Heart left ventricle (tissue), 16 donors: Measurements from ENCODE around the gene SDS. TPM values are rescaled to one million over a fixed set of nuclear protein-coding genes. Genes with fewer than 3 reads are reported as not detected.
A peak's percentile ranks its signal among the peaks of the same experiment; 100 is the strongest.

Experiments
- ATAC-seq, 4 donors: fragments of 200-7000 bp; cut with Tn5 transposase; one replicate each; pipeline ENCODE4 v1.9.1; 2020 to 2022; ENCODE audit warnings: moderate library complexity in 4 of 4, mild to moderate bottlenecking in 3 of 4, moderate number of reproducible peaks in 1 of 4
- DNase-seq, 5 donors: peaks; one replicate each; pipeline ENCODE4 v3.0.0-alpha.2; 2020
- H3K27ac ChIP-seq, 12 donors: fragments of 200-600 bp; sonication (generic) in 4 of 12; one replicate each; pipeline versions ENCODE4 v1.5.0 to v1.8.0; 2016 to 2022; ENCODE audit warnings: mild to moderate bottlenecking in 2 of 12
- H3K27me3 ChIP-seq, 9 donors: fragments of 200-600 bp; sonication (generic) in 2 of 9; one replicate each; pipeline versions ENCODE4 v1.5.1 to v1.8.0; 2016 to 2022; ENCODE audit warnings: mild to moderate bottlenecking in 3 of 9
- H3K36me3 ChIP-seq, 9 donors: fragments of 200-600 bp; sonication (generic) in 2 of 9; one replicate each; pipeline versions ENCODE4 v1.5.0 to v1.8.0; 2018 to 2022; ENCODE audit warnings: mild to moderate bottlenecking in 2 of 9
- H3K4me1 ChIP-seq, 12 donors: fragments of 200-600 bp; sonication (generic) in 4 of 12; one replicate each; pipeline versions ENCODE4 v1.5.0 to v1.8.0; 2016 to 2022; ENCODE audit warnings: mild to moderate bottlenecking in 3 of 12
- H3K4me3 ChIP-seq, 12 donors: fragments of 200-600 bp; sonication (generic) in 4 of 12; one replicate each; pipeline versions ENCODE4 v1.5.0 to v1.8.0; 2017 to 2022; ENCODE audit warnings: mild to moderate bottlenecking in 9 of 12, moderate library complexity in 4 of 12
- H3K9me3 ChIP-seq, 12 donors: fragments of 200-600 bp; sonication (generic) in 4 of 12; one replicate each; pipeline versions ENCODE4 v1.5.0 to v1.8.0; 2016 to 2022; ENCODE audit warnings: mild to moderate bottlenecking in 1 of 12
- CTCF ChIP-seq, 12 donors: fragments of 200-600 bp; sonication (generic) in 4 of 12; IDR thresholded peaks; one replicate each; pipeline versions ENCODE4 v1.5.0 to v1.8.0; 2018 to 2022; ENCODE audit warnings: antibody characterized with exemption in 12 of 12, mild to moderate bottlenecking in 5 of 12
- POLR2A ChIP-seq, 2 donors: fragments of 450-650 bp; IDR thresholded peaks; one replicate each; pipeline ENCODE4 v1.6.1; 2017; ENCODE audit warnings: antibody characterized with exemption in 2 of 2, mild to moderate bottlenecking in 2 of 2, moderate library complexity in 2 of 2
- WGBS, 4 donors: extraction: QIAGEN DNeasy Blood & Tissue Kit in 2 of 4; methylation state at CpG; one replicate each; pipeline versions ENCODE4 v1.1.5 to v1.1.7; 2013 to 2018; 5-methylcytosine and 5-hydroxymethylcytosine counted together
- intact Hi-C, 10 donors: fragments of 100-400 bp; cut with DNase I; formaldehyde crosslinking; loops; one replicate each; pipeline versions ENCODE4 v1.11.1 to v1.14.2; 2022
- polyA plus RNA-seq, 2 donors: library from polyadenylated mRNA; stranded (reverse); fragments of 200-250 nt; gene quantifications; one replicate each; pipeline ENCODE4 v1.2.3, GENCODE V29; 2013
- total RNA-seq, 9 donors: library from RNA; depleted of rRNA in 2 of 9; stranded (reverse); fragments of >200 nt in 2 of 9; fragmentation: NEBNext Ultra II Directional in 3 of 9; extraction: Animal tissue kit (Norgen Biotek cat#: 25700) in 3 of 9; gene quantifications; one replicate each; pipeline versions ENCODE4 v1.1.0 to v1.2.4, GENCODE V29; 2016 to 2023
- donor health status: ischemic (EF 13 %, LVEDD 7.1; RV severe dilation, severe dysfunction).
- donor health status: healthy with polysubstance abuse.
- donor health status: DM: no; HTN: yes; CAD: no.
- donor health status: DM: no; HTN: no; CAD: no.
- donor health status: ischemic (EF 25% LVEDD 6.9; RV normal size, moderate dysfunction).
- donor health status: ischemic (EF 25% LVEDD 5.7; RV mildly dilated, moderate dysfunction).
- donor health status: healthy.
- donor health status: DM: yes; HTN: yes; CAD: no.
- donor health status: ischemic (EF 35%, LVEDD 5.7; RV mildly dilated, moderate dysfunction).
- donor health status: nonischemic (EF 11% LVEDD 7.7; RV severe dilation, severe dysfunction).
- donor health status: DM: yes; HTN: yes; CAD: no.
- donor health status: PGD.
- donor health status: ischemic (EF 29% LVEDD 5.4; RV normal size, mild dysfunction).
- donor health status: nonischemic (EF 23%, LVEDD 6.1; RV moderate dilation, normal function).

The SDS gene
- total and polyA plus RNA-seq, 11 donors, result 0.28 to 10.5 (median 0.44) TPM; not detected in 6

DNA sequence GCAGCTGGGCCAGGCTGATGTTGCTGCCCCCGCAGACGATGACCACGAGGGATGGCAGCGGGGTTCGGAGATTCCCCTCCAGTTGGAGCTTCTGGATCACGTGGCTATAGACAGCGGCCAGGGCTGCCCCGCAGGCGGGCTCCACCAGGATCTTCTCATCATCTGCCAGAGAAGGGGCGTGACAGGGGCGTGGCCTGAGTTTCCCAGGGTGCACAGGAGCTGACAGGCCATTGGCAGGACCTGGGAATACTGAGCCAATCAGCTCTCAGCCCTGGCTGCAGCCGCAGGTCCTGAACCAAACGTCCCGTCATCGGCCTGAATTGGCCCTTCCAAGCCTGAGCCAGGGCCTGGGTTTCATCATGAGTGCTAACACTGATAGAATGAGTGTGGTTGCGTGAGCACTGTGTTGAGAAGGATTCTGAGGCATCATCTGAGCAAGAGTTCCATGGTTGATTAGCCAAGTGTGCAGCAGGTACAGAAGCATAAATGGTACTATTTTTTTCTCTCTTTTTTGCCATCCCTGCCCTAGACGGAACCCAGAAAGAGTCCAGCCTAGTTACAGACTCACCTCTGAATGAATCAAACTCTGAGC, 10.6 kb downstream of the SDS start:
- H3K4me3 ChIP-seq, result no peak overlapping the region
- DNase-seq (no peak), ATAC-seq (peak in 3 of 4 donors; percentile 20 to 63 (median 37))
- H3K27me3 ChIP-seq, result no peaks in the 10 kb centered on the region
- H3K4me1 ChIP-seq, result no peaks in the 10 kb centered on the region
- TF ChIP-seq CTCF (IDR thresholded peaks at IDR 0.05) (no peak), POLR2A (IDR thresholded peaks at IDR 0.05) (no peak)
- H3K36me3 ChIP-seq, result peaks cover 0 to 32% (median 16%) of the 10 kb centered on the region in 9 donors
- WGBS, 4 donors, result 56 to 71% (median 65%) methylated on average over 17 of the region's 17 CpGs
- H3K9me3 ChIP-seq, result no peaks in the 10 kb centered on the region
- no peak overlapping the region for H3K27ac ChIP-seq
- intact Hi-C loops, result no loop called here

DNA sequence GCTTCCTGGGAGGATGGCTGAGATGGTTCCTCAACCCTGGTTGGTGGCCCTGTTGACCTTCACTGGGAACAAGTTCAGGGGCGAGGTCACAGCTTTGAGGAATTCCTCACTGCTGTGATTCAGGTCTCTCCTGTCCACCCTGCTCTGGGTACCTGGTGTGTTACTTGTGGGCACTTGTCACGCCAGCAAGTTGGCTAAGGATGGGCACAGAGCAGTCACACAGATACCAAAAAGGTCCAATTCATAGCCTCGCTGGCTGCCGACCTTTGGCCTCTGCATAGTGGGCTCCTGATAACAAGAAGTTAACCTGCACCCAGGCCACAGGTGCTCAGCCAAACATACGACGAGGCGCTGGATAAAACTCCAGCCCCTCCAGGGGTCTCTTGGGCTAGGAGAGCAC, 11.2 kb downstream of the SDS start:
- Histone ChIP-seq H3K9me3 (no peaks in the 10 kb centered on the region), H3K27ac (no peak overlapping the region), H3K4me1 (no peaks in the 10 kb centered on the region), H3K36me3 (peaks cover 0 to 38% (median 22%) of the 10 kb centered on the region in 9 donors), H3K27me3 (no peaks in the 10 kb centered on the region), H3K4me3 (no peak overlapping the region)
- TF ChIP-seq CTCF (IDR thresholded peaks at IDR 0.05) (no peak), POLR2A (IDR thresholded peaks at IDR 0.05) (no peak)
- 86 to 92% (median 88%) methylated on average over 7 of the region's 7 CpGs for WGBS, 4 donors
- DNase-seq, result no peak
- intact Hi-C loops, result no loop called here
- no peak for ATAC-seq

DNA sequence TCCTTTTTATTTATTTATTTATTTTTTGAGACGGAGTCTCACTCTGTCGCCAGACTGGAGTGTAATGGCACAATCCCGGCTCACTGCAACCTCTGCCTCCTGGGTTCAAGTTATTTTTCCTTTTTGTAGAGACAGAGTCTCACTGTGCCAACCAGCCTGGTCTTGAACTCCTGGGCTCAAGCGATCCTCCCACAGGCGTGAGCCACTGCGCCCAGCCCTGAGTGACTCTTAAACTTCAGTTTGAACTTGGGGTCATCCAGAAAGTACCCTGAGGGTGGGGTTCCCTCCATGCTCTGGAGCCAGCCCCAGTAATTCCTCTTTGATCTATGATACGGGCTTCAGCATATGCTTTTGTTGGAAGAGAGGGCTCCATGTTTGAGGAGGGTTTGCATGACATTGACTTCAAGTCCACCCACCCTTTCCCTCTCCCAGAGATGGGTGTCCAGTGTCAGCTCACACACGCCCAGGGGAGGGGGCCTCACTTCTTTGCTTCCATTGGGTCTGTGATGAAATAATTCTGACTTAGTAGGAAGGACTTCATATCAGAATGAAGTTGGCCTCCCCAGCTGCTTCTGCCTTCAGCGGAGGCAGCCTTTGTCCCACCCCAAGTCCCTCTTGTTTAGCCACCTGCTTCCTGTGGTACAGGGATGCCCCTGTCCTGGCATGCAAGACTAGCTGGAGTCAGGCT, 11.9 kb downstream of the SDS start:
- no peaks in the 10 kb centered on the region for H3K9me3 ChIP-seq
- ATAC-seq, result no peak
- TF ChIP-seq CTCF (IDR thresholded peaks at IDR 0.05) (no peak), POLR2A (IDR thresholded peaks at IDR 0.05) (no peak)
- no peaks in the 10 kb centered on the region for H3K4me1 ChIP-seq
- H3K36me3 ChIP-seq, result peaks cover 0 to 45% (median 29%) of the 10 kb centered on the region in 9 donors
- no peaks in the 10 kb centered on the region for H3K27me3 ChIP-seq
- H3K27ac ChIP-seq, result no peak overlapping the region
- H3K4me3 ChIP-seq, result no peak overlapping the region
- 93 to 97% (median 93%) methylated on average over 8 to 9 of the region's 9 CpGs for WGBS, 4 donors
- no peak for DNase-seq
- intact Hi-C loops, result no loop called here

DNA sequence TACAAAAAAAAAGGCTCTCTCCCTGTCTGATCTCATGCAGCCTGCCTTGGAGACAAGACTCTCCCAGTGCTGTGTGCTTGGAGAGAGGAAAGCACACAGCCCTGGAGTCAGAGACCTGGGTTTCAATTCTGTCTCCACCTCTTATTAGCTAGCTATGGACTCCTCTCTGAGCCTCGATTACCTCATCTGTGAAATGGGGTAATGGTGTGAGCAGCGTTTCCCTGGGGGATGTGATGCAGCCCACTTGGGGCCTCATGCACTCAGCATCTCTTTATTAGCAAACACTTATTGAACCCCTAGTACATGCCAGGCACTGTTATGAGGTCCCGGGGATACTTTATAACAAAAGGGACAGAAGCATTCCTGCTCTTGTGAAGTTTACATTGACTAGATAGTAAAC, 12.5 kb downstream of the SDS start:
- Histone ChIP-seq H3K4me1 (no peaks in the 10 kb centered on the region), H3K36me3 (peaks cover 0 to 50% (median 34%) of the 10 kb centered on the region in 9 donors), H3K9me3 (no peaks in the 10 kb centered on the region), H3K27me3 (no peaks in the 10 kb centered on the region), H3K4me3 (no peak overlapping the region), H3K27ac (no peak overlapping the region)
- WGBS, 4 donors, result 93 to 98% (median 95%) methylated on average over 3 of the region's 3 CpGs
- TF ChIP-seq POLR2A (IDR thresholded peaks at IDR 0.05) (no peak), CTCF (IDR thresholded peaks at IDR 0.05) (no peak)
- ATAC-seq (no peak), DNase-seq (no peak)
- intact Hi-C loops, result no loop called here
